WTC11 (cell line): ENCODE measurements around the gene TBC1D22B. TPM values are rescaled to one million over a fixed set of nuclear protein-coding genes. Genes with fewer than 3 reads are reported as not detected.

Source experiments
- ATAC-seq: fragments of 200-7000 bp; cut with Tn5 transposase; 2 replicates; pipeline ENCODE4 v1.10.0; 2021; ENCODE audit warnings: mild to moderate bottlenecking, moderate library complexity
- CTCF ChIA-PET: fragments of 300-600 bp; sonication (Branson Sonifier 250); formaldehyde crosslinking; loops from one replicate; lab custom pipeline; 2021; ENCODE audit warnings: antibody characterized with exemption; lab: Charles Lee
- POLR2A ChIA-PET: fragments of 350-600 bp; sonication (Branson Sonifier 250); formaldehyde crosslinking; loops from one replicate; lab custom pipeline; 2021; ENCODE audit warnings: antibody characterized with exemption; lab: Charles Lee
- DNase-seq: peaks from one replicate; pipeline ENCODE4 v3.0.0; 2021; ENCODE audit warnings: low spot score
- H3K27ac Mint-ChIP-seq: 2 replicates; pipeline ENCODE4 v1.8.0; 2021; ENCODE audit warnings: mixed read lengths
- H3K27me3 Mint-ChIP-seq: 2 replicates; pipeline ENCODE4 v1.8.0; 2021; ENCODE audit warnings: low read depth, mild to moderate bottlenecking, moderate library complexity, mixed read lengths
- H3K36me3 Mint-ChIP-seq: 2 replicates; pipeline ENCODE4 v1.8.0; 2021; ENCODE audit warnings: mixed read lengths
- H3K4me1 Mint-ChIP-seq: 2 replicates; pipeline ENCODE4 v1.8.0; 2022; ENCODE audit warnings: mixed read lengths
- H3K4me3 Mint-ChIP-seq: 2 replicates; pipeline ENCODE4 v1.8.0; 2021; ENCODE audit warnings: mild to moderate bottlenecking, moderate library complexity, mixed read lengths
- H3K9me3 Mint-ChIP-seq: 2 replicates; pipeline ENCODE4 v1.8.0; 2021; ENCODE audit warnings: mixed read lengths
- CBFB ChIP-seq: sonication (generic); formaldehyde crosslinking; IDR thresholded peaks from 2 replicates; pipeline ENCODE4 v1.8.1; 2022; ENCODE audit warnings: mild to moderate bottlenecking, low read depth, missing genetic modification reagents
- ESRRA ChIP-seq: sonication (generic); formaldehyde crosslinking; IDR thresholded peaks from 2 replicates; pipeline ENCODE4 v1.8.1; 2022; ENCODE audit warnings: mild to moderate bottlenecking, missing genetic modification reagents, borderline replicate concordance
- GABPB1 ChIP-seq: sonication (generic); formaldehyde crosslinking; IDR thresholded peaks from 2 replicates; pipeline ENCODE4 v1.8.1; 2023; ENCODE audit warnings: mild to moderate bottlenecking, missing genetic modification reagents
- HMGA2 ChIP-seq: fragments of 250-450 bp; sonication (Bioruptor Pico); IDR thresholded peaks from 2 replicates; pipeline ENCODE4 v1.4.0; 2021; ENCODE audit warnings: mild to moderate bottlenecking, moderate library complexity
- JAZF1 ChIP-seq: fragments of 250-450 bp; sonication (Bioruptor Pico); IDR thresholded peaks from 2 replicates; pipeline ENCODE4 v1.9.0; 2021; ENCODE audit warnings: moderate library complexity, mild to moderate bottlenecking, inconsistent platforms
- JUN ChIP-seq: sonication (generic); formaldehyde crosslinking; IDR thresholded peaks from 2 replicates; pipeline ENCODE4 v1.8.0; 2023; ENCODE audit warnings: mild to moderate bottlenecking, missing genetic modification reagents
- MXD4 ChIP-seq: fragments of 250-450 bp; sonication (Bioruptor Pico); IDR thresholded peaks from 2 replicates; pipeline ENCODE4 v1.8.0; 2021; ENCODE audit warnings: mild to moderate bottlenecking, moderate library complexity, borderline replicate concordance
- NFATC4 ChIP-seq: fragments of 250-450 bp; sonication (Bioruptor Pico); IDR thresholded peaks from 2 replicates; pipeline ENCODE4 v1.9.0; 2021; ENCODE audit warnings: mild to moderate bottlenecking
- NFE2L1 ChIP-seq: sonication (generic); formaldehyde crosslinking; IDR thresholded peaks from 2 replicates; pipeline ENCODE4 v1.8.1; 2023; ENCODE audit warnings: missing genetic modification reagents
- PRRX2 ChIP-seq: fragments of 250-450 bp; sonication (Bioruptor Pico); IDR thresholded peaks from 2 replicates; pipeline ENCODE4 v1.8.0; 2021; ENCODE audit warnings: mild to moderate bottlenecking
- ZNF423 ChIP-seq: fragments of 250-450 bp; sonication (Bioruptor Pico); IDR thresholded peaks from 2 replicates; pipeline ENCODE4 v2.1.2; 2022; ENCODE audit warnings: mild to moderate bottlenecking, moderate library complexity
- total RNA-seq: library from RNA; stranded (reverse); gene quantifications from 3 replicates; pipeline ENCODE4 v1.2.3, GENCODE V29; 2021
- TF ChIP-seq, protein P1 (sequence below): sonication (generic); formaldehyde crosslinking; conservative IDR thresholded peaks from 2 replicates; pipeline ENCODE4 v1.8.1; 2022; ENCODE audit warnings: mild to moderate bottlenecking, missing genetic modification reagents
- TF ChIP-seq, protein P2 (sequence below): sonication (generic); formaldehyde crosslinking; IDR thresholded peaks from 2 replicates; pipeline ENCODE4 v1.8.1; 2023; ENCODE audit warnings: mild to moderate bottlenecking, missing genetic modification reagents, borderline replicate concordance
- TF ChIP-seq, protein P3 (sequence below): fragments of 250-450 bp; sonication (Bioruptor Pico); IDR thresholded peaks from 2 replicates; pipeline ENCODE4 v1.9.0; 2021; ENCODE audit warnings: moderate library complexity, mild to moderate bottlenecking, inconsistent platforms, borderline replicate concordance
- TF ChIP-seq, protein P4 (sequence below): fragments of 200-600 bp; IDR thresholded peaks from 2 replicates; pipeline ENCODE4 v1.8.0; 2022; ENCODE audit warnings: antibody characterized with exemption
- TF ChIP-seq, protein P5 (sequence below): sonication (generic); formaldehyde crosslinking; IDR thresholded peaks from 2 replicates; pipeline ENCODE4 v1.8.1; 2023; ENCODE audit warnings: mild to moderate bottlenecking, missing genetic modification reagents
- TF ChIP-seq, protein P6 (sequence below): sonication (generic); formaldehyde crosslinking; IDR thresholded peaks from 2 replicates; pipeline ENCODE4 v1.8.1; 2022; ENCODE audit warnings: mild to moderate bottlenecking, moderate library complexity, missing genetic modification reagents
- TF ChIP-seq, protein P7 (sequence below): sonication (generic); formaldehyde crosslinking; IDR thresholded peaks from 2 replicates; pipeline ENCODE4 v1.8.1; 2023; ENCODE audit warnings: mild to moderate bottlenecking, missing genetic modification reagents, moderate library complexity
- TF ChIP-seq, protein P8 (sequence below): fragments of 250-450 bp; sonication (Bioruptor Pico); IDR thresholded peaks from 2 replicates; pipeline ENCODE4 v1.8.0; 2021; ENCODE audit warnings: mild to moderate bottlenecking

Gene TBC1D22B
- total RNA-seq, 1 experiment from 2014 or later: 16.4 TPM

DNA sequence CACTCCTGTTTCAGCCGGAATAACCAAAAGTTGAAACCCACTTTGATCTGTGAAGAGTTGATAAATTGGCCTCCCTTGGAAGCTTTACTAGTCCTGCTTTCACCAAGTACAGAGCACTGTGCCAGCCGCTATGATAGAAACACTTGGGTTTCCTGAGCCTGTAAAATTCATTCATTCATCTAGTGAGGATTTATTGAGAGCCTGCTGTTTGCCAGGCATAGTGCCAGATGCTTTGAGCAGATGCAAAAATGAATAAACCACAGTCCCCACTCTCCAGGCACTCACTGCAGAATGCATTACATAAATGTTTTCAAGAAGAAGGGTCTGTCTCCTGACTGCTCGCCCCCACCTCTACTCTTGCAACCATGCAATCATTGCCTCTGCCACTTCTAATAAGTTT lies 25.7 kb downstream of the TBC1D22B start (continued):
- TF ChIP-seq, protein P1, sequence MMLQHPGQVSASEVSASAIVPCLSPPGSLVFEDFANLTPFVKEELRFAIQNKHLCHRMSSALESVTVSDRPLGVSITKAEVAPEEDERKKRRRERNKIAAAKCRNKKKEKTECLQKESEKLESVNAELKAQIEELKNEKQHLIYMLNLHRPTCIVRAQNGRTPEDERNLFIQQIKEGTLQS: no peak
- TF ChIP-seq MXD4 (no peak), GABPB1 (CRISPR knock-in tag) (no peak)
- TF ChIP-seq, protein P2, sequence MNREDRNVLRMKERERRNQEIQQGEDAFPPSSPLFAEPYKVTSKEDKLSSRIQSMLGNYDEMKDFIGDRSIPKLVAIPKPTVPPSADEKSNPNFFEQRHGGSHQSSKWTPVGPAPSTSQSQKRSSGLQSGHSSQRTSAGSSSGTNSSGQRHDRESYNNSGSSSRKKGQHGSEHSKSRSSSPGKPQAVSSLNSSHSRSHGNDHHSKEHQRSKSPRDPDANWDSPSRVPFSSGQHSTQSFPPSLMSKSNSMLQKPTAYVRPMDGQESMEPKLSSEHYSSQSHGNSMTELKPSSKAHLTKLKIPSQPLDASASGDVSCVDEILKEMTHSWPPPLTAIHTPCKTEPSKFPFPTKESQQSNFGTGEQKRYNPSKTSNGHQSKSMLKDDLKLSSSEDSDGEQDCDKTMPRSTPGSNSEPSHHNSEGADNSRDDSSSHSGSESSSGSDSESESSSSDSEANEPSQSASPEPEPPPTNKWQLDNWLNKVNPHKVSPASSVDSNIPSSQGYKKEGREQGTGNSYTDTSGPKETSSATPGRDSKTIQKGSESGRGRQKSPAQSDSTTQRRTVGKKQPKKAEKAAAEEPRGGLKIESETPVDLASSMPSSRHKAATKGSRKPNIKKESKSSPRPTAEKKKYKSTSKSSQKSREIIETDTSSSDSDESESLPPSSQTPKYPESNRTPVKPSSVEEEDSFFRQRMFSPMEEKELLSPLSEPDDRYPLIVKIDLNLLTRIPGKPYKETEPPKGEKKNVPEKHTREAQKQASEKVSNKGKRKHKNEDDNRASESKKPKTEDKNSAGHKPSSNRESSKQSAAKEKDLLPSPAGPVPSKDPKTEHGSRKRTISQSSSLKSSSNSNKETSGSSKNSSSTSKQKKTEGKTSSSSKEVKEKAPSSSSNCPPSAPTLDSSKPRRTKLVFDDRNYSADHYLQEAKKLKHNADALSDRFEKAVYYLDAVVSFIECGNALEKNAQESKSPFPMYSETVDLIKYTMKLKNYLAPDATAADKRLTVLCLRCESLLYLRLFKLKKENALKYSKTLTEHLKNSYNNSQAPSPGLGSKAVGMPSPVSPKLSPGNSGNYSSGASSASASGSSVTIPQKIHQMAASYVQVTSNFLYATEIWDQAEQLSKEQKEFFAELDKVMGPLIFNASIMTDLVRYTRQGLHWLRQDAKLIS: no peak
- TF ChIP-seq, protein P3, sequence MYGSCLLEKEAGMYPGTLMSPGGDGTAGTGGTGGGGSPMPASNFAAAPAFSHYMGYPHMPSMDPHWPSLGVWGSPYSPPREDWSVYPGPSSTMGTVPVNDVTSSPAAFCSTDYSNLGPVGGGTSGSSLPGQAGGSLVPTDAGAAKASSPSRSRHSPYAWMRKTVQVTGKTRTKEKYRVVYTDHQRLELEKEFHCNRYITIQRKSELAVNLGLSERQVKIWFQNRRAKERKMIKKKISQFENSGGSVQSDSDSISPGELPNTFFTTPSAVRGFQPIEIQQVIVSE: no peak
- TF ChIP-seq, all 79 proteins: peak for 0

DNA sequence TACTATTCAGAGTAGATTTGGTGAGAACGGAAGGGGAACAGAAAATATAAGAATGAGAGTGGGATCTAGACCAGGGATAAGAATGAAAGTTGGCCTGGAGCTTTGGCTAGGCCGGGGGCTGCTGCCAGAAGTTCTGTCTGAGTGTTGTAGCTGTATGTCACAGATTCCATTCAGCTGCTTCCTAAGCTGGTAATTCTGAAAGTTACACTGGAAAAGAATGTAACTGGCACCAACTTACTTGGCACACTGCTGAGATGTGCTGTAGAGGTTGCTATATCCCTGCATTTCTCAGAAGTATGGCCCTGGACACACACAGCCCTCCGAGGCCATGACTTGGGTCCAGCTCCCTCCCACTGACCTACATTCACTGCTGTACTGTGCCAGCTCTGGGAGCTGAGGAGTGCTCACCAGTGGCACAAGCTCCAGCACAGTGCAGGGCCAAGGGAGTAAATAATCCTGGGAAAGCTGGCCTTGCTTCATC lies 26.1 kb downstream of the TBC1D22B start:
- 0 out of 2 replicates have a peak, but pooled peaks cover 5% of the 10 kb centered on the region for H3K4me1 Mint-ChIP-seq
- DNase-seq: no peak
- TF ChIP-seq, protein P4, sequence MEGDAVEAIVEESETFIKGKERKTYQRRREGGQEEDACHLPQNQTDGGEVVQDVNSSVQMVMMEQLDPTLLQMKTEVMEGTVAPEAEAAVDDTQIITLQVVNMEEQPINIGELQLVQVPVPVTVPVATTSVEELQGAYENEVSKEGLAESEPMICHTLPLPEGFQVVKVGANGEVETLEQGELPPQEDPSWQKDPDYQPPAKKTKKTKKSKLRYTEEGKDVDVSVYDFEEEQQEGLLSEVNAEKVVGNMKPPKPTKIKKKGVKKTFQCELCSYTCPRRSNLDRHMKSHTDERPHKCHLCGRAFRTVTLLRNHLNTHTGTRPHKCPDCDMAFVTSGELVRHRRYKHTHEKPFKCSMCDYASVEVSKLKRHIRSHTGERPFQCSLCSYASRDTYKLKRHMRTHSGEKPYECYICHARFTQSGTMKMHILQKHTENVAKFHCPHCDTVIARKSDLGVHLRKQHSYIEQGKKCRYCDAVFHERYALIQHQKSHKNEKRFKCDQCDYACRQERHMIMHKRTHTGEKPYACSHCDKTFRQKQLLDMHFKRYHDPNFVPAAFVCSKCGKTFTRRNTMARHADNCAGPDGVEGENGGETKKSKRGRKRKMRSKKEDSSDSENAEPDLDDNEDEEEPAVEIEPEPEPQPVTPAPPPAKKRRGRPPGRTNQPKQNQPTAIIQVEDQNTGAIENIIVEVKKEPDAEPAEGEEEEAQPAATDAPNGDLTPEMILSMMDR: no peak
- TF ChIP-seq, protein P5, sequence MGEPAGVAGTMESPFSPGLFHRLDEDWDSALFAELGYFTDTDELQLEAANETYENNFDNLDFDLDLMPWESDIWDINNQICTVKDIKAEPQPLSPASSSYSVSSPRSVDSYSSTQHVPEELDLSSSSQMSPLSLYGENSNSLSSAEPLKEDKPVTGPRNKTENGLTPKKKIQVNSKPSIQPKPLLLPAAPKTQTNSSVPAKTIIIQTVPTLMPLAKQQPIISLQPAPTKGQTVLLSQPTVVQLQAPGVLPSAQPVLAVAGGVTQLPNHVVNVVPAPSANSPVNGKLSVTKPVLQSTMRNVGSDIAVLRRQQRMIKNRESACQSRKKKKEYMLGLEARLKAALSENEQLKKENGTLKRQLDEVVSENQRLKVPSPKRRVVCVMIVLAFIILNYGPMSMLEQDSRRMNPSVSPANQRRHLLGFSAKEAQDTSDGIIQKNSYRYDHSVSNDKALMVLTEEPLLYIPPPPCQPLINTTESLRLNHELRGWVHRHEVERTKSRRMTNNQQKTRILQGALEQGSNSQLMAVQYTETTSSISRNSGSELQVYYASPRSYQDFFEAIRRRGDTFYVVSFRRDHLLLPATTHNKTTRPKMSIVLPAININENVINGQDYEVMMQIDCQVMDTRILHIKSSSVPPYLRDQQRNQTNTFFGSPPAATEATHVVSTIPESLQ: no peak
- TF ChIP-seq, protein P6, sequence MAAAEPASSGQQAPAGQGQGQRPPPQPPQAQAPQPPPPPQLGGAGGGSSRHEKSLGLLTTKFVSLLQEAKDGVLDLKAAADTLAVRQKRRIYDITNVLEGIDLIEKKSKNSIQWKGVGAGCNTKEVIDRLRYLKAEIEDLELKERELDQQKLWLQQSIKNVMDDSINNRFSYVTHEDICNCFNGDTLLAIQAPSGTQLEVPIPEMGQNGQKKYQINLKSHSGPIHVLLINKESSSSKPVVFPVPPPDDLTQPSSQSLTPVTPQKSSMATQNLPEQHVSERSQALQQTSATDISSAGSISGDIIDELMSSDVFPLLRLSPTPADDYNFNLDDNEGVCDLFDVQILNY (CRISPR knock-in tag): no peak
- TF ChIP-seq ESRRA: no peak
- no peak for TF ChIP-seq NFATC4 (CRISPR knock-in tag)
- TF ChIP-seq, protein P7, sequence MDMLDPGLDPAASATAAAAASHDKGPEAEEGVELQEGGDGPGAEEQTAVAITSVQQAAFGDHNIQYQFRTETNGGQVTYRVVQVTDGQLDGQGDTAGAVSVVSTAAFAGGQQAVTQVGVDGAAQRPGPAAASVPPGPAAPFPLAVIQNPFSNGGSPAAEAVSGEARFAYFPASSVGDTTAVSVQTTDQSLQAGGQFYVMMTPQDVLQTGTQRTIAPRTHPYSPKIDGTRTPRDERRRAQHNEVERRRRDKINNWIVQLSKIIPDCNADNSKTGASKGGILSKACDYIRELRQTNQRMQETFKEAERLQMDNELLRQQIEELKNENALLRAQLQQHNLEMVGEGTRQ: no peak
- H3K36me3 Mint-ChIP-seq: peaks cover 57% of the 10 kb centered on the region
- ChIA-PET CTCF (no interaction called here), POLR2A (no interaction called here)
- ATAC-seq: no peak
- no peak overlapping the region for H3K4me3 Mint-ChIP-seq
- H3K27me3 Mint-ChIP-seq: no peaks in the 10 kb centered on the region
- H3K9me3 Mint-ChIP-seq: no peaks in the 10 kb centered on the region
- no peak overlapping the region for H3K27ac Mint-ChIP-seq

DNA sequence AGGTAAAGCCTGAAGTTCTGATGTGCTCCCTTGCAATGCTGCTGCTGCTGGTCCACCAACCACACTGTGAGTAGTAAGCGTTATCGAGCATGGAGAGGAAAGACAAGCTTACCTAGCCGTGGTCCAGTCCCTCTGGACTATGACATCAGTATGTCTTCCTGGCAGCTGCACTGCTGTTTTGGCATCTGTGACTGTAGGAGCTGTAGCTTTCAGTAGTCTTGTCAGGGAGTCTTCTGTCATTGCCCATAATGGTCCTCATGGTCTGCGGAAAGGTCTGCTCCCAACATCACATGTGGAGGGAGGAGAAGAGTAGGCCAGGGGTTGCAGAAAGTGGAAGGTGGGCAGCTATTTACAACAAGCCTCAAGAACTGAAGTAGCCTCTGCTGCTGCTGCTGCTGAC lies 27.2 kb downstream of the TBC1D22B start:
- no peak for ATAC-seq
- ChIA-PET CTCF (no interaction called here), POLR2A (no interaction called here)
- H3K4me1 Mint-ChIP-seq: 0 out of 2 replicates have a peak, but pooled peaks cover 4% of the 10 kb centered on the region
- H3K36me3 Mint-ChIP-seq: peaks cover 47% of the 10 kb centered on the region
- no peaks in the 10 kb centered on the region for H3K27me3 Mint-ChIP-seq
- no peak for DNase-seq
- no peak overlapping the region for H3K4me3 Mint-ChIP-seq
- H3K9me3 Mint-ChIP-seq: no peaks in the 10 kb centered on the region
- H3K27ac Mint-ChIP-seq: no peak overlapping the region
- TF ChIP-seq HMGA2 (CRISPR knock-in tag): no peak
- no peak for TF ChIP-seq MXD4
- TF ChIP-seq NFATC4 (CRISPR knock-in tag): no peak
- TF ChIP-seq CBFB (CRISPR knock-in tag): no peak
- no peak for TF ChIP-seq JUN
- TF ChIP-seq JAZF1: no peak
- TF ChIP-seq NFE2L1 (CRISPR knock-in tag): no peak
- no peak for TF ChIP-seq PRRX2 (CRISPR knock-in tag)
- TF ChIP-seq ZNF423: no peak
- TF ChIP-seq, protein P8, sequence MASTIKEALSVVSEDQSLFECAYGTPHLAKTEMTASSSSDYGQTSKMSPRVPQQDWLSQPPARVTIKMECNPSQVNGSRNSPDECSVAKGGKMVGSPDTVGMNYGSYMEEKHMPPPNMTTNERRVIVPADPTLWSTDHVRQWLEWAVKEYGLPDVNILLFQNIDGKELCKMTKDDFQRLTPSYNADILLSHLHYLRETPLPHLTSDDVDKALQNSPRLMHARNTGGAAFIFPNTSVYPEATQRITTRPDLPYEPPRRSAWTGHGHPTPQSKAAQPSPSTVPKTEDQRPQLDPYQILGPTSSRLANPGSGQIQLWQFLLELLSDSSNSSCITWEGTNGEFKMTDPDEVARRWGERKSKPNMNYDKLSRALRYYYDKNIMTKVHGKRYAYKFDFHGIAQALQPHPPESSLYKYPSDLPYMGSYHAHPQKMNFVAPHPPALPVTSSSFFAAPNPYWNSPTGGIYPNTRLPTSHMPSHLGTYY (CRISPR knock-in tag): no peak
